HUES6 (cell line): Measurements from ENCODE around the gene GLI3.

Experiments used
- H3K27ac ChIP-seq: 2 replicates; pipeline ENCODE4 v1.7.0; 2013; ENCODE audit warnings: low read depth, mild to moderate bottlenecking, low read length, inconsistent platforms
- H3K27me3 ChIP-seq: 2 replicates; pipeline ENCODE4 v1.6.1; 2013; ENCODE audit warnings: low read length; ENCODE audit not compliant: control insufficient read depth, insufficient read depth
- H3K36me3 ChIP-seq: 2 replicates; pipeline ENCODE4 v1.6.1; 2013; ENCODE audit warnings: low read length; ENCODE audit not compliant: control insufficient read depth, insufficient read depth
- H3K4me1 ChIP-seq: 2 replicates; pipeline ENCODE4 v1.6.1; 2013; ENCODE audit warnings: low read length; ENCODE audit not compliant: control insufficient read depth, insufficient read depth
- H3K4me3 ChIP-seq: 2 replicates; pipeline ENCODE4 v1.5.1; 2013; ENCODE audit warnings: low read depth, low read length
- H3K9ac ChIP-seq: one replicate; pipeline ENCODE4 v1.6.1; 2013; ENCODE audit warnings: mild to moderate bottlenecking, low read length
- H3K9me3 ChIP-seq: 2 replicates; pipeline ENCODE4 v1.6.1; 2013; ENCODE audit warnings: low read depth, low read length; ENCODE audit not compliant: control insufficient read depth, insufficient read depth

The GLI3 gene

DNA sequence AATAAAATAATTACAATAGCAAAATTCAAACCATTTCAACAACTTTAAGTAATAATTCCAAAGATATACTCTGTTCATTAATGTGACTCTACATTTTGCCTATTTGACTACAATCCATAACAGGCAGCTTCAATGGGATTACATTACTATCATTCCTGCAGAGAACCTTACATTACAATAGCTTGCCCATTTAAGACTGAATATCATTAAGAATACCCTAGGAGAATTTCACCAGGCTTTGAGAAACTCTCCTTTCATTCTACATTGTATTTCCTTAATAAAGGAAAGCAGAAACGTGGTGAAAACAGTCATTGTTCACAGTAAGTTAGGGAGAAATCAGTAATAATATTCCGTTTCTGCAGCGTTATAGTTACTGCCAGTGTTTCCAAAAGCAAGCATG is 209.5 kb downstream of the GLI3 start:
- Histone ChIP-seq H3K27ac (0 out of 2 replicates have a peak overlapping the region, but pooled peaks have one; percentile 32), H3K4me1 (peaks cover 28% of the 10 kb centered on the region), H3K9ac (no peak overlapping the region), H3K9me3 (no peaks in the 10 kb centered on the region), H3K36me3 (peaks cover 26% of the 10 kb centered on the region), H3K4me3 (no peak overlapping the region; the same call in 1 of the 2 replicates), H3K27me3 (no peaks in the 10 kb centered on the region)

- peaks cover 26% of the 10 kb centered on the region for H3K36me3 ChIP-seq
- H3K27ac ChIP-seq, result no peak overlapping the region
- H3K4me3 ChIP-seq, result no peak overlapping the region
- H3K9ac ChIP-seq, result no peak overlapping the region
- H3K27me3 ChIP-seq, result no peaks in the 10 kb centered on the region
- peaks cover 28% of the 10 kb centered on the region for H3K4me1 ChIP-seq
- no peaks in the 10 kb centered on the region for H3K9me3 ChIP-seq
Measured at GRCh38 chr7:42026622-42027197, 210.3 kb downstream of the GLI3 start.

DNA sequence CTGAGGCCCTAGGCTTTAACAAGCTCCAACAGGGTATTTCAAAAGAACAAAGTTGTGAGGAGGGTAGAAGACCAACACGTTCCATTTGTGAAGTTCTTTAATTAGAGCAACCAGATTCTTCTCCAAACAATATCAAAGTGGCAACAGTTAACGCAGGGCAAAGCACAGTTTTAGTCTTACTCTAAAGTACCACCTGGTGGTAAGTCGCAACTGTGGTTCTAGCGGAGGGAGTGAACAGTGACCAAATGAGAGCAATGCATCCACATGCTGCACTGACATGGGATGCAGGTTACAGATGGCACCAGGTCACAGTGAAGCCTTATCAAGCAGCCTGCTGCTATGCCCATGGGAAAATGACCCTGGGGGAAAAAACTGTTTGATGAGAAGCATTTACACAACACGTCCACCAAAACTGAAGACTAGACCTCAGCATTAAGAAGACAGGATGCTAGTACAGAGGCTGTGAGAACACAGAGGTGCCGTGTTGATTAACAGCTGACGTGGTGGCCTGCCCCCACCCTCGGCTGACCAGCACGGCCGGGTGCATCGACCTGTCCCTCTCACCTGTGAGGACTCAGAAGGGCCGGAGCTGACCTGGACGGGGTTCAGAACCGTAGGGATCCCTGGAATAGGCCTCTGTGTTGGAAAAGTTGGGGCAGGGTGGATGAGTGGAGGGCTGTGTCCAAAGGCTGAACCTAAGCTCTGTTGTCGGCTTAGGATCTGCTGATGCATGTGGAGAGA is 211.2 kb downstream of the GLI3 start:
- H3K9me3 ChIP-seq, result no peaks in the 10 kb centered on the region
- H3K36me3 ChIP-seq, result peaks cover 26% of the 10 kb centered on the region
- H3K4me1 ChIP-seq, result peaks cover 28% of the 10 kb centered on the region
- no peaks in the 10 kb centered on the region for H3K27me3 ChIP-seq
- no peak overlapping the region for H3K4me3 ChIP-seq
- H3K9ac ChIP-seq, result no peak overlapping the region
- no peak overlapping the region for H3K27ac ChIP-seq

GRCh38 chr7:42024537-42024936 is 212.5 kb downstream of the GLI3 start:
- Histone ChIP-seq H3K4me3 (no peak overlapping the region), H3K27ac (no peak overlapping the region), H3K27me3 (no peaks in the 10 kb centered on the region), H3K36me3 (peaks cover 26% of the 10 kb centered on the region), H3K4me1 (peaks cover 26% of the 10 kb centered on the region), H3K9ac (no peak overlapping the region), H3K9me3 (no peaks in the 10 kb centered on the region)

GRCh38 chr7:42023262-42023661 is 213.7 kb downstream of the GLI3 start:
- Histone ChIP-seq H3K36me3 (peaks cover 29% of the 10 kb centered on the region), H3K4me1 (peaks cover 19% of the 10 kb centered on the region), H3K27ac (no peak overlapping the region), H3K9me3 (no peaks in the 10 kb centered on the region), H3K27me3 (no peaks in the 10 kb centered on the region), H3K9ac (no peak overlapping the region), H3K4me3 (no peak overlapping the region)

DNA sequence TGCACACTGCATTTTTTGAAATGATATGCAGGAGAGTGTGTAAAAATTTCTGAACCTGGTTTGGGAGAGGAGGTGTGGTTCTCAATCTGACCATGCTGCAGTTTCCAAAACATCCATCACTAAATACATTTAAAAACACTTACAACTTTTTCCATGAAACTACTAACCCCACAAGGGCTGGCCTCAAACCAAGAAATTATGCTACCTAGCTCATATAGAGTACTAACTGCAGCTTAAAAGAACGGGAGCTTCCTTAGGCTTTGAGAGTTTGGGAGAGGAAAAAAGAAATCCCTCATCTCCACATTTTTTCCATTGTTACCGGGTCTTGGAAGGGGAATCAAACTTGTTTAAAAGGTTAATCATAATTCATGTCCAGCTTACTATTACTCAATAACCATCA is 214.2 kb downstream of the GLI3 start:
- peaks cover 17% of the 10 kb centered on the region for H3K4me1 ChIP-seq

DNA sequence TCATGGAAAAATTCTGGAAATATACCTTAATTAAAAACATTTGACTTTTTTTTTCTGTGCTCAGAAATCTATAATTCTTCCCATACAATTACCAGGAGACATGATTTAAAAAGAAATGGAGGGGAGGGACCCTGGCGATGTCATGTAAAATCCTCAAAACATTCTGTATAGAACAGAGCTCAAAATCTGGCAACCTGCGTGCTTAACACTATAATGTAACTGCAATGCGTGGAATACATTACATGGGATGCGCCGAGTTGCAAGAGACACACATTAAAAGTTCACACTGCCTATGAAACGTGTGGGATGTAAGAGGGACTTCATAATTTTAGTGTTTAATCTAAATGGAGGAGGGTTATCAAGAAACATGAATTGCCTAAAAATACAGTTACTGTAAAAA is 215.0 kb downstream of the GLI3 start:
- Histone ChIP-seq H3K9me3 (no peaks in the 10 kb centered on the region), H3K27me3 (no peaks in the 10 kb centered on the region), H3K27ac (no peak overlapping the region), H3K4me3 (no peak overlapping the region), H3K4me1 (peaks cover 16% of the 10 kb centered on the region), H3K36me3 (peaks cover 29% of the 10 kb centered on the region), H3K9ac (no peak overlapping the region)

More for the DNA sequence above, 214.2 kb downstream of the GLI3 start:
- Histone ChIP-seq H3K9me3 (no peaks in the 10 kb centered on the region), H3K9ac (no peak overlapping the region), H3K27me3 (no peaks in the 10 kb centered on the region), H3K4me3 (no peak overlapping the region), H3K27ac (no peak overlapping the region), H3K36me3 (peaks cover 29% of the 10 kb centered on the region)

GRCh38 chr7:42021631-42022030 is 215.4 kb downstream of the GLI3 start:
- peaks cover 33% of the 10 kb centered on the region for H3K36me3 ChIP-seq
- peaks cover 12% of the 10 kb centered on the region for H3K4me1 ChIP-seq
- H3K27me3 ChIP-seq, result no peaks in the 10 kb centered on the region
- no peak overlapping the region for H3K27ac ChIP-seq
- H3K9me3 ChIP-seq, result no peaks in the 10 kb centered on the region
- no peak overlapping the region for H3K9ac ChIP-seq
- H3K4me3 ChIP-seq, result no peak overlapping the region

DNA sequence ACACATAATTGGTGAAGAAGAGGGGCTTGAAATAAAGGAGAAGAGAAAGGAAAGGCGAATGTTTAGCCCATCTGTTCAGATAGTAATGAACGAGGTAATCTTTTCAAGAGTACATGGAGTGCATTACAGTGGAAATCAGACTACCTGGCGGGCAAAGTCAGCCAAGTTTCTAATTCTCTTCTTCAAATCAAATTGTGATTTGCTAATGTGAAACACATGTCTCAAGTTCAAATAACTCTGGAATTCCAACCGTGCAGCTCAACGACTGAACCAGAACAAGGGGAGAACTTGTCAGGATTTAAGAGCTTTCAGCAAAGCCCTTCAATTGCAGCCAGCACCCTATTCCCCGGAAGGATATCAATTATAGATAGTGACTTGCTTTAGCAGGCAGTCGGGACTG is 216.9 kb downstream of the GLI3 start:
- Histone ChIP-seq H3K36me3 (peaks cover 31% of the 10 kb centered on the region), H3K4me3 (no peak overlapping the region), H3K4me1 (peaks cover 11% of the 10 kb centered on the region), H3K9ac (no peak overlapping the region), H3K27me3 (no peaks in the 10 kb centered on the region), H3K27ac (no peak overlapping the region), H3K9me3 (peaks cover 2% of the 10 kb centered on the region; the same call in 1 of the 2 replicates)

- no peak overlapping the region for H3K27ac ChIP-seq
- no peak overlapping the region for H3K4me3 ChIP-seq
- no peak overlapping the region for H3K9ac ChIP-seq
Measured at GRCh38 chr7:42017349-42017986, 219.5 kb downstream of the GLI3 start.

DNA sequence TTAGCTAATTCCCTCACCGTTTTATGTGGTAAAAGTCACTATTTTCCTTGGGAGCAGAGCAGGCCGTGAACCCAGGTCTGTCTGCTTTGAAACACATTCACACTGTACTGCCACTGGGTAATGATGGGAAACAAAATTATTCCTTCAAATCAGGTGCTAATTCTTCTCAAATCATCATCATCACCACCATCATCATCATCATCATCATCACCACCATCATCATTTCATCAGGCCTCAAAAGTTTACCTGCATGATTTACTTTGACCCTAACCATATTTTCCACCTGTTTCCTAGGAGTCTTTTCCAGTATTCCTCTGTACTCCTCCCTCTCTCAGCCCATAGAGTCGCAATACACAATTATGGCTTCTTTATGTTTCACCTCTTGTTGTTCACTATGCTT is 220.5 kb downstream of the GLI3 start:
- Histone ChIP-seq H3K4me1 (peaks cover 3% of the 10 kb centered on the region; the same call in 1 of the 2 replicates), H3K27ac (no peak overlapping the region), H3K36me3 (peaks cover 12% of the 10 kb centered on the region; the same call in 1 of the 2 replicates), H3K4me3 (no peak overlapping the region), H3K27me3 (no peaks in the 10 kb centered on the region), H3K9ac (no peak overlapping the region), H3K9me3 (peaks cover 2% of the 10 kb centered on the region; the same call in 1 of the 2 replicates)

More at GRCh38 chr7:42017349-42017986, 219.5 kb downstream of the GLI3 start:
- Histone ChIP-seq H3K4me1 (peaks cover 3% of the 10 kb centered on the region; the same call in 1 of the 2 replicates), H3K36me3 (peaks cover 12% of the 10 kb centered on the region; the same call in 1 of the 2 replicates), H3K27me3 (no peaks in the 10 kb centered on the region), H3K9me3 (peaks cover 2% of the 10 kb centered on the region; the same call in 1 of the 2 replicates)
